GM18867 (cell line): Measurements from ENCODE around the gene BCL2L13.
A peak's percentile ranks its signal among the peaks of the same experiment; 100 is the strongest.

Source experiments
- ATAC-seq: cut with Tn5 transposase; IDR thresholded peaks from one replicate; pipeline ENCODE4 v1.9.1; 2021; ENCODE audit warnings: mild to moderate bottlenecking, moderate library complexity; ENCODE audit not compliant: unreplicated experiment

Gene BCL2L13

GRCh38 chr22:17726006-17726927, 87.7 kb downstream of the BCL2L13 start:
- no peak for ATAC-seq

DNA sequence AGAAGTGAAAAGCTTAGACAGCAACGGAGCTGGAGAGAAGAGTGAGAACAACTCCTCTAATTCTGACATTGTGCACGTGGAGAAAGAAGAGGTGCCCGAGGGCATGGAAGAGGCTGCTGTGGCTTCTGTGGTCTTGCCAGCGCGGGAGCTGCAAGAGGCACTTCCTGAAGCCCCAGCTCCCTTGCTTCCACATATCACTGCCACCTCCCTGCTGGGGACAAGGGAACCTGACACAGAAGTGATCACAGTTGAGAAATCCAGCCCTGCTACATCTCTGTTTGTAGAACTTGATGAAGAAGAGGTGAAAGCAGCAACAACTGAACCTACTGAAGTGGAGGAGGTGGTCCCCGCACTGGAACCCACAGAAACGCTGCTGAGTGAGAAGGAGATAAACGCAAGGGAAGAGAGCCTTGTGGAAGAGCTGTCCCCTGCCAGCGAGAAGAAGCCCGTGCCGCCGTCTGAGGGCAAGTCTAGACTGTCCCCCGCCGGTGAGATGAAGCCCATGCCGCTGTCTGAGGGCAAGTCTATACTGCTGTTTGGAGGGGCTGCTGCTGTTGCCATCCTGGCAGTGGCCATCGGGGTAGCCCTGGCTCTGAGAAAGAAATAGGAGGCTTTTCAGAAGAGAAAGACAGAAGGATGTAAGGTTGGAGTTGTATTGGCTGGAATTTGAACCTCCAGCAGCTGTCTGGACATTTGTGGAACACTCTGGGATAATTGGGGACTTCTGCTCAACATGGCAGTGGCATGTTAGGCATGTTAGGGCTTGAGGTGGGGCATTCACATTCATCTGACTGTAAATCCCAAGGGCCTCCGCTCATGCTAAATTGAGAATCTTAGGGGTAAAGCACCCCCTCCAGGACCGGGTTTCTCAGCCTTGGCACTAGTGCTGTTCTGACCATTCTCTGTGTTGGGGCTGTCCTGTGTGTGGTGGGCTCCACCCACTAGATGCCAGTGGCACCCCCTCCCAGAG, 88.7 kb downstream of the BCL2L13 start:
- ATAC-seq: no peak

- ATAC-seq: no peak
Measured at GRCh38 chr22:17728786-17729185, 90.2 kb downstream of the BCL2L13 start.

- ATAC-seq: no peak
Measured at GRCh38 chr22:17729561-17729960, 91.0 kb downstream of the BCL2L13 start.

DNA sequence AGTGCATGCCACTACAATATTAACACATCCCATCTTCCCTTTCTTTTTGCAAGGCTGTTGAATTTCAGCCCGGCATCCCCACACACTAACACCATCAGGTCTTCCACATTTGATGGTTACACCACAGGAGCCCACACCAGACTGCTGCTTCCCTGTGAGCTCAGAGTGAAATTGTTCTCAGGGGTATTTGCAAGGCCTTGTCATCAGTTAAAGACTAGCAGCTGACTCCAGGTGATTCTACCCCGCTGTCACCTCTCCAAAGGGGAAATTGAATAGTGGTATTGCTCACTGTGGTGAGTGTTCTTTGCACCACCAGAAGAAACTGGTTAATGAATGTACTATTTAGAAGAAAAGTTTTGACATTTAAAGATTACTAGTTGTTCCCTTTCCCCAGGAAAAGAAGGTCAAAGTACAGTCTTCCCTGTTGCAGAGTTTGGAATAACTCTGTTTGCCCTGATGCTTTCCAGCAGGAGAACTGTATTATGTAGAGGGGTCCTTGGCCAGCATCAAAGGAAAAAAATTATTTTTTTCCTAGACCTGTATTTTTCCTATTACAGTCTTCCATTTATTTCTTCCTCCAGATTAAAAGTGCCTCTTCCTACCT, 93.8 kb downstream of the BCL2L13 start:
- no peak for ATAC-seq

DNA sequence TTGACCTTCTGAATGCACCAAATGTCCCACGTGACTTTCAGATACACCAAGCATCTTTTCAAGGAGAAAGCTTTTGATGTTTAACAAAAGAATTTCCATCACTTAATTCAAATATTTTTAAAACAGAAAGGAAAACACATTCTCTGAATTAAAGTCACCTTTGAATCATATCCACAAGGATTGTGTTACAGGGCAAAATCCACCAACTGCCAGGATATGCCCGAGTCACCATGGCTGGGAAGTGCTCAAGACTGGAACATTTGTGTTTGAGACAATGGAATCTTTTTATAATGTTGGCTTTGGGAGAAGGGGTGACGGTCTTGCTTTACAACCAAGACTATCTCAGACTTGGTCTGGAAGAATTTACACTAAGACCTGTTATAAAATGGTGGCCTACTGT, 94.9 kb downstream of the BCL2L13 start:
- ATAC-seq: no peak

- no peak for ATAC-seq
Measured at GRCh38 chr22:17734187-17734586, 95.6 kb downstream of the BCL2L13 start.

GRCh38 chr22:17738386-17739128, 100.0 kb downstream of the BCL2L13 start:
- no peak for ATAC-seq

DNA sequence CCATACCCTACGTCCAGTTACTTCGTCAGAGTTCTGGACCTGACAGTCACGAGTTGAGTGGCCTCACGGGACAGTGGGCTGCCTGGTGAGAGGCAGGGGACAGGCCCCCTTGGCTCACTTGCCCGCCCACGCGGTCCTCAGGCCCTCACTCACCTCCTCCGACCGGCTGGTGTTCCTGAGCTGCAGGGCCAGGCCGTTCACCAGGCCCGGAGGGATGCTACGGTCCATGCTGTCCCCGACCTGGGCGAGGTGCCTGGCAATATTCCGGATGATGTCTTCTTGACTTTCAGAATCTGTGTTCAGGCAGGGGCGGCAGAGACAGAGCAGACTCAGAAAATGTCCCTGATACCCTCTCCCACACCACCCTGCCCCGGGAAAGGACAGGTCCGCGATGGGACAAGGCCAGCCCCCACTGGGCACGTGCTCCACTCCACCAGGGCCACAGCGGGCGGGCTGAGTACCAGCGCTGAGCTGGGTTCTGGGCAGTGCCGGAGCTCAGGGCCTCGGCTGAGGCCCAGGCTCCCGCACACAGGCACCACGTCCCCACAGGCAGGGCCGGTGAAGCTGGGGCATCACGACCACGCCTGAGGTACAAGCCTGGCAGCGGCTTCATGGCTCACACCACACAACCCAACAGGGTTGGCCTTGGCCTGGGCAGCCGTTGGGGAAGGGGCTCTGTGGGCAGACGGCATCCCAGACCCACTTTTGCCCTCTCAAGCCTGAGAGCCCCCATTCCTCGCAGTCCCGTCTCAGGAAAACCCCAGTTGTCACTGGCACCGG, 100.8 kb downstream of the BCL2L13 start:
- no peak for ATAC-seq

- ATAC-seq: no peak
Measured at GRCh38 chr22:17741866-17742526, 103.4 kb downstream of the BCL2L13 start.

- ATAC-seq: peak; percentile 64
Measured at GRCh38 chr22:17742527-17742902, 104.0 kb downstream of the BCL2L13 start.

DNA sequence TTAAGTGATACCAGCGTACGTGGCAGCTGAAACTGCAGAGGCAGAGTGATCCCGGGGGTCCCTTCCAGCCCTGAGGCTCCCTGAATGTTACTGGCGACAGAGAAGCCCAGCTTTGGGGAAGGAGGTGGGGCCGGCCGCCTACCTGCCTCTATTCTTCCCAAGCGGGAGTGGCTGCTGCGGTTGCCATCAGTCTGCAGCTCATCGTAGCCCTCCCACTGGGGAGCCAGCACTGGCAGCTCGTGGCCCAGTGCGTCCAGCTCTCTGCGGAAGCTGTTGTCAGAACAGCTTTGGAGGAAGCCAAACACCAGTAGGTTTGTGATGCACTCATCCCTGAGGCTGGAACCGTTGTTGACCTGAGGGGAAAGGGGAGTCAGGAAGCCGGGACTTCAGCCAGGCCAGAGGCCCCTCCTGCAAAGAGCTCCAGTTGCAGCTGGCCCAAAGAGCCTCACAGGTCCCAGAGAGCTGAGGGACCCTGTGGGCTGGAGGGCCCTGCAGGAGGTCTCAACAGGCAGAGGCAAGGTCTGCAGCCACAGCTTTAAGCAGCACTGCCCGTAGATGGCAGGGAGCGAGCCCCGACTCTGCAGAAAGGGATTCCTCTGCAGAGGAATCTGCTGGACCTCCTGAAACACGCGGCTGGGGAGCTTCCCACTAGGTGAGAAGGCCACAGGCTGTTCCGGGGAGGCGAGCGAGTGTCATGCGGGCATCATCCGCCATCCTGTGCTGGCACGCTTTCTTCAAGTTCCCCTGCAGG, 105.3 kb downstream of the BCL2L13 start:
- ATAC-seq: no peak

GRCh38 chr22:17744430-17744829, 105.9 kb downstream of the BCL2L13 start:
- no peak for ATAC-seq

DNA sequence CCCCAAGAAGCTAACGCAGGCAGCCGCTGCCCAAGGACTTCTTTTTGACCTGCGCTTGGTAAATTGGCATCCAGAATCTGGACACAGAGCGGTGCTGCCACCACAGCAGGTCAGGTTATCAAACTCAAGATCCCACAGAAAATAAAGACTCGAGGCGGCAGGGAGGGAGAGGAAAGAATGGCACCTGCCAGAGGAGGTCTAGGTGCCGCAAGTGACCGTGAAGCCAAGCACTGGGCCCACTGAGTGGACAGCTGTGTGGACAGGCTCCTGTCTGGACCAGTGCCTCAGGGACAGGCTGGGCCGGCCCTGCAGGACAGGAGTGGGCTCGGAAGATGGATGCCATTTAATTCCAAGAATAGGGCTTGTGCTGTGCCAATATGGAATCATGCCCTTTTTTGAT, 108.4 kb downstream of the BCL2L13 start:
- ATAC-seq: no peak

GRCh38 chr22:17748555-17749353, 110.2 kb downstream of the BCL2L13 start:
- ATAC-seq: no peak

GRCh38 chr22:17749605-17750395, 111.2 kb downstream of the BCL2L13 start:
- ATAC-seq: no peak

- no peak for ATAC-seq
Measured at GRCh38 chr22:17751596-17751995, 113.0 kb downstream of the BCL2L13 start.
